Stromal cell of bone marrow (primary cell): ENCODE data around the gene GATAD2A.

ENCODE experiments used
- DNase-seq: peaks from one replicate; pipeline ENCODE4 v3.0.0-alpha.2; 2012; ENCODE audit warnings: low read depth

Gene GATAD2A

GRCh38 chr19:19490214-19490968 lies 84.9 kb downstream of the GATAD2A start:
- DNase-seq: peak; percentile 73

DNA sequence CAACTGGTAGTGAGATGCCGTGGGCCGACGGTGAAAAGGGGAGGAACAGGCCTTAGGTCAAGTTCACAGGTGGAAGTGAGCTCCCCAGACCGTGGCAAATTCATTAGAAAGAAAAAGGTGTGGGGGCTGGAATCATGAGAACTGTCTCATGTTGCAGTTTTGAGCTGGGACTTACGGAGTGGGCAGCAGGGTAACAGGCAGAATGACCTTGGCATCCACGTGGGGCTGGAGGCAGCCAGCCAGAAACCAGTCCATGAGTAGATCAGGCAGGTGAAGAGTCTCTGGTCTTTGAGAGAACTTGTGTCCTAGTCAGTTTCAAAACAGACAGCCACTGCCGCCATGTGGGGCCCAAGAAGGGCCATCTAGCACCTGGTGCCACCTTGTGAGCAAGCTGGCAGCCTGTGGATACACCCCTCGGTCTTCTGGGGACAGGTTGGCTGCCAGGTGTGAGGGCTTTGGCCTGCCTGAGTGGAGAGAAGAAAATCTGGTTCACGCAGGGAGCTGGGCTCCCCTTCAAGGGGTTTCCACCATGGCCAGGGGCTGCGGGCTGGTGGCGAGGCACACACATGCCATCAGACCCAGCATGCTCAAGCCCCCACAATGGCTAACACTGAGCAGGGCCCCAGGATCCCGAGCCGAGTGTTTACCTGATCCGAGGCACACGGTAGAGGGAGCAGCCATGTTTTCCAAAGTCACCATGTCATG lies 86.0 kb downstream of the GATAD2A start:
- no peak for DNase-seq

GRCh38 chr19:19492026-19492610 lies 86.6 kb downstream of the GATAD2A start:
- no peak for DNase-seq

DNA sequence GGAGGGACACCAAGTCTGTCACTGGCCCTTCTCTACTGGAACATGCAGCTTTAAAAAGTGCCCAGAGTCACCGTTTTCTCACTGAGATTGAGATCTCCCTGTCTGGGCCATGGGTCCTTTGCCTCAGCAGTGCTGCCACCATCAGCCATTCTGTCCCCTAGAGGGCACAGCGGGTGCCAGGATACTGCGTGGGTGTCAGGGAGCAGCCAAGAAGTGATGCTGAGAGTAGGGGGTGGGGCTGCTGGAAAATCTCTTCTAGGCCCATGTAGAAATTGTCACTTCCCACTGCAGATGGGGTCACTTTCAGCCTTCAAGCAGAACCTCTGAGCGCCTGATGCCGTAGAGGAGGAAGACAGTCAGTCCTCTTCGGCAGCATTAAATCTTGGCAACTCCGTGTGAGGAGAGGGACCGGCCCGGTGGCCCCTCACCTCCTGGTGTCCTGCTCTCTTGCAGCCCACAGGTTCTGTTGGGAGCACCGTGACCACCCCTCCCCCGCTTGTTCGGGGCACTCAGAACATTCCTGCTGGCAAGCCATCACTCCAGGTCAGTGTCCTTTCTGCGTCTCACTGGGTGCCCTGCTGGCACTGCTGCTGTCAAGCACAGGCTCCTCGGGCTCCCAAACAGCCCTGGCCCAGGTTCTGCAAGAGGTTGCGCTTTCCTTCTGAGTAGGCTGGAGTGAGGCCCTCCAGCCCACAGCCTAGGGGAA lies 88.5 kb downstream of the GATAD2A start:
- DNase-seq: no peak

- DNase-seq: no peak
Observed at GRCh38 chr19:19495614-19496603, 90.4 kb downstream of the GATAD2A start.

DNA sequence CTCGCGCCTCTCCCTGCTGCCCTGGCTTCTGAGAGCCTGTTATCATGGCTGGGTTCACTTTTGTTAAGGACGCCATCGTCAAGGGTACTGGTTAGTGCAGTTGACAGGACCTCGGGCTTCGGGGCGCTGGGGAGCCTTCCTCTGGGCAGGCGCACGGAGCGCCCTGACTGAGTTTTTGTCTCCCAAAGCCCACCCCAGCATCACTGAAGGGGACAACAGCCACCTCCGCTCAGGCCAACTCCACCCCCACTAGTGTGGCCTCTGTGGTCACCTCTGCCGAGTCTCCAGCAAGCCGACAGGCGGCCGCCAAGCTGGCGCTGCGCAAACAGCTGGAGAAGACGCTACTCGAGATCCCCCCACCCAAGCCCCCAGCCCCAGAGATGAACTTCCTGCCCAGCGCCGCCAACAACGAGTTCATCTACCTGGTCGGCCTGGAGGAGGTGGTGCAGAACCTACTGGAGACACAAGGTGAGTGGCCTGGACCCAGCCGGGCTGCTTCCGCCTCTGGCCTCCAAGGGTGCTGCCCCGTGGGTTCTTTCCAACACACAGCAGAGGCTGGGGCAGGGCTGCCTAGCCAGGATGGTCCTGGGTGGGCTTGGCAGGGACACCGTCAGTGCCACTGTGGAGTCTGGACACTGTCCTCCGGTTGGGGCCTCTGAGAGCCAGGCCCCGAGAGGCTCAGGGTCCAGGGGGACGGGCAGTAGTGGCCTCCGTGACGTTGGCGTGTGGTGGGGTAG lies 92.9 kb downstream of the GATAD2A start:
- DNase-seq: no peak

GRCh38 chr19:19499272-19499995 lies 94.0 kb downstream of the GATAD2A start:
- no peak for DNase-seq

GRCh38 chr19:19500975-19501644 lies 95.6 kb downstream of the GATAD2A start:
- DNase-seq: no peak

DNA sequence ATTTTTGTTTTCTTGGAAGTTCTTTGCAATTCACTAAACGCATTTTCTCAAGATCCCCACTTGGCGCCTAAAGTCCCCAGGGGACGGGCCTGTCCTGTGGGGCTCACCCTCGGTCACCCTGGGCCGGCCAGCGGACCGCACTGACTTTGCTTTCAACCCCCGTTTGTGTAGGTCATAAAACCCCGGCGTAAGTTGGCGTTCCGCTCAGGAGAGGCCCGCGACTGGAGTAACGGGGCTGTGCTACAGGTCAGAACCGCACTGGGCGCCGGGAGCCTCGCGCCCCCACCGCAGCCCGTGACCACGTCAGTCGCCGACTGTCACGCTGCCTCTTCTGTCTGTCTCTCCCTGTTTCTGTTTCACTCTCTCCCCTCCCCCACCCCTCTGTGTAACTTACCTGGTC lies 96.3 kb downstream of the GATAD2A start:
- DNase-seq: no peak

DNA sequence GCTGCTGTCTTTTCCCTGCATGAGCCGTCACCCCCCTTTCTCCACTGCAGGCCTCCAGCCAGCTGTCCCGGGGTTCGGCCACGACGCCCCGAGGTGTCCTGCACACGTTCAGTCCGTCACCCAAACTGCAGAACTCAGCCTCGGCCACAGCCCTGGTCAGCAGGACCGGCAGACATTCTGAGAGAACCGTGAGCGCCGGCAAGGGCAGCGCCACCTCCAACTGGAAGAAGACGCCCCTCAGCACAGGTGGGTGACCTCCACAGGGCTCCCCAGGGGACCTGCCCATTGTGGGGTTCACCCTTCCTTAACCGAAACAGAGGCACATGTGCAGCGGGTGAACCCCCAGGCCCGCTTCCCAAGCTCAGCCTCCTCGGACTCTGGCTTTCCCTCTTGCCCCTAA lies 96.8 kb downstream of the GATAD2A start:
- DNase-seq: no peak

GRCh38 chr19:19502808-19503602 lies 97.5 kb downstream of the GATAD2A start:
- DNase-seq: no peak

DNA sequence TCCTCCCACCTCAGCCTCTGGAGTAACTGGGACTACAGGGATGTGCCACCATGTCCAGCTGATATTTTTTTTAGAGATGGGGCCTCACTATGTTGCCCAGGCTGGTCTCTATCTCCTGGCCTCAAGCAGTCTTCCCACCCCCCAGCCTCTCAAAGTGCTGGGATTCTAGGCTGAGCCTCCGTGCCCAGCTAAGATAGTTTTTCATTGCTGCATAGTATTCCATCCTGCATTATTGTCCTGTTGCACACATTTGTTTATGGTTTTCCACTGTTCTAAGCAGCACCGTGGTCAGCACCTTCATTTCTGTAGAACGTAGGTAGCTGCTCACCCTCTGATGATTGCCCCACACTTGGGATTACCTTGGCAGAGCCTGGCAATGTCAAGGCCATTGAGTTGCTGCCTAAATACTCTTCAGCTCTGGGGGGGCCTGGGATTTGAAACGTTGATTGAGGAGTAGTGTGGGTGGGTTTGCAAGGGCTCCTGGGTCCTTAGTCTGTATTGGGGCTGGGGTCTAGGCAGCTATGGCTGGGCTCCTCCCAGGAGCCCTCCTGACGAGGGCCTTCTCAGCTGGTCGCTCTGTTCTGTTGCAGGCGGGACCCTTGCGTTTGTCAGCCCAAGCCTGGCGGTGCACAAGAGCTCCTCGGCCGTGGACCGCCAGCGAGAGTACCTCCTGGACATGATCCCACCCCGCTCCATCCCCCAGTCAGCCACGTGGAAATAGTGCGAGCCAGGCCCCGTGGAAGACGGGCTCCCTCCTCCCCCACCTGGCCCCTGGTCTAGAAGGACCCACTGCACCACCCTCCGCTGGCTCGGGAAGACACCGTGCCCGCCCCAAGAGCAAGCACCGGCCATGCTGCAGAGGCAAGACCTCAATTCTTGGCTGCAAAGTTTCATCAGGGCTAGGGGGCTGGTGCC lies 99.5 kb downstream of the GATAD2A start:
- no peak for DNase-seq

GRCh38 chr19:19505669-19506326 lies 100.3 kb downstream of the GATAD2A start:
- no peak for DNase-seq

DNA sequence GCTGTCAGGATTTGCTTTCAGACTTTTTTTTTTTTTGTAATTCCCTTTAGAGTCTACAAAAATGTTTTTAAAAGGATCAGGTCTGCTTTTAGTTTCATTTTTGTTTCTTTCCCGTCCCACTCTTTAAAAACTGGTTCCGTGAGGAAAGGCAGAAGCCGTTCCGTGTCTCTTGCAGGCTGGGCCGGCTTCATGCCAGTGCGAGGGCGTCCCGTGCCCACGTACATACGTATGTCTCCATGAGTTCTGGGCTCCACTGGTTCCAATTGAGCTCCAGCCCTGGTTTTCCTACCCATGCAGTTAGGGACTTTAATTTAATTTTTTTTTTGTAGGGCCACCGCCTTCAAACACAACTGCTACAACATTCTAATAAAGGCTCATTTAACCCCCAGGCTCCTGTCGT lies 101.1 kb downstream of the GATAD2A start:
- DNase-seq: no peak

DNA sequence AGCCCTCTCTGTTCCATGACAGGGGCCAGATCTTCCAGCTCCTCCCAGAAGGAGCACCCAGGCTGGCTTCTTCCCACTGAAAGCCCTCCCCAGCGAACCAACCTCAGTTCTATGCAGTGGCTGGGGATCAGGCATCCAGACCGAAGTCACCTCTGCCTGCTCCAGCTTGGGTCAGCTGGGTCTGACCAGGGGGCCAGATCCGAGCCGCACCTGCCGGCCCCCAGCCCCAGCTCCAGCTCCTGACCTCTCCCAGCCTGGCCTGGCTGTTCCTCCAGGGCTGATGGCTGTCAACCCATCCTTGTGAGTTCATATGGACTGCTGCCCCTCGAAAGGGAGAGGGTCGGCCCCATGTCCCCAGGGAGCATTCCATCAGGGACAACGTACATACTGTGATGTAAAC lies 101.9 kb downstream of the GATAD2A start:
- DNase-seq: no peak

DNA sequence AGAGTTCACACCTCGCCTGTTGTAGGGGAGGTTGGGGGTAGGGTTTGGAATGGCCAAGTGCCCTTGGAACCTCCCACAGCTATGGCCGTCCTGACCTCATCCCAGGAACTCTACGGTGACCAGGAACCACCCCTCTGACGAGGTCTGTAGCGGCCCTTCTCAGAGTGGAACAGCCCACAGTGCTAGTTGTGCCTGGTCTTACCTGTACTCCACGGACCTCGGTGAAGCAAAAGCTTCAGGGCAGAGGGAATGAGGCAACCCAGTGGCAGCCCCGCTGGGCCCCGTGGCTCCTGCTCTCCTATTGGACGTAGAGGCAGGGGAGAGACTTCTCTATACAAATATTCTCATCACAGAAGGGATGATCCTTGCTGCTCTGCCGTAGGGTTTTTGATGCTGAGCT lies 102.7 kb downstream of the GATAD2A start:
- DNase-seq: no peak

DNA sequence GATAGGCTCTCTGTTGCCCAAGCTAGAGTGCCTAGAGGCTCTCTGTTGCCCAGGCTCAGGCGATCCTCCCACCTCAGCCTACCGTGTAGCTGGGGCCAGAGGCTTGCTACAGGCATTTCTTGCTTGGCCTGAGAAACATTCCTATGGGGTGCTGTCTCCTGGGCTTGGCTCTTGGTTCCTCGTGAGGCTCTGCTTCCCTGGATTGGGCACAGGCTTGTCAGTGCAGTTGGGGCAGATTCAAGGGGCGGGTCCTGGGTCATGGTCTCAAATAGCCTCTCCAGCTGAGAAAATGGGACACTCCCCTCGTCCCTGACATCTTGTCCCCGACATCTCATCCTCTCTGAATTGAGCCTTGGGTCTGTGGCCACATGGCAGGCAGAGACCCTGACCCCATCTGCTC lies 105.0 kb downstream of the GATAD2A start:
- no peak for DNase-seq
